ENCODE data around the gene CNTNAP5. TPM values are rescaled to one million over a fixed set of nuclear protein-coding genes. Genes with fewer than 3 reads are reported as not detected.

Gene CNTNAP5
- total RNA-seq, 3 donors from 2014 or later: 3.3 TPM; not detected in 2

DNA sequence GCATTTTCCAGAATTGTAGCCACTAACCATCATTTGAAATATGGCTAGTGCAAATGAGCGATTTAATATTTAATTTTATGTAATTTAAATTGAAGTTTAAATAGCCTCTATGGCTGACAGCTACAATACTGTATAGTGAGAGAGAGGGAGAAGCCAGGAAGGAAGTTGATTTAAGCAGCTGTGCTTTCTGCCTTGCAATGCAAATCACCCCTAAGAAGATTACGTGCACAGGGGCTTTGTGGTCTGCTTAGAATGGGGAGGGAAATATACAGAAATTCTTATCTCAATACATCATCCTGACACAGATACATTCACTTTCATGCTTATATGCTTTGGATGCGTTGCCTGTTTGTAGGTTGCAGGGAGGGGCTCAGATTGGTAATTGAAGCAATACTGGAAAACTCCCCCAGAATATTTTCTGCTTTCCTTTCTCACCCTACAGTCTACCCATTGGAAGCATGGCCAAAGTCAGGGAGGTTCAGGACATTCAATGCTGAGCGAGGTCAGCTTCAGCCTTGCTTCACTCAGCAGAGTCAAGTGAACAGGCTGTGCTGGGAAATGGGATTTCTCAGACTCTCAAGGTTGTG is 674.0 kb downstream of the CNTNAP5 start:
- Histone ChIP-seq H3K4me3 (no peak overlapping the region), H3K4me1 (ENCODE audit: low read depth) (no peaks in the 10 kb centered on the region), H3K36me3 (ENCODE audit: low read depth) (no peaks in the 10 kb centered on the region), H3K9me3 (no peaks in the 10 kb centered on the region)
- DNase-seq (no peak), ATAC-seq (no peak)
- TF ChIP-seq, protein P1, sequence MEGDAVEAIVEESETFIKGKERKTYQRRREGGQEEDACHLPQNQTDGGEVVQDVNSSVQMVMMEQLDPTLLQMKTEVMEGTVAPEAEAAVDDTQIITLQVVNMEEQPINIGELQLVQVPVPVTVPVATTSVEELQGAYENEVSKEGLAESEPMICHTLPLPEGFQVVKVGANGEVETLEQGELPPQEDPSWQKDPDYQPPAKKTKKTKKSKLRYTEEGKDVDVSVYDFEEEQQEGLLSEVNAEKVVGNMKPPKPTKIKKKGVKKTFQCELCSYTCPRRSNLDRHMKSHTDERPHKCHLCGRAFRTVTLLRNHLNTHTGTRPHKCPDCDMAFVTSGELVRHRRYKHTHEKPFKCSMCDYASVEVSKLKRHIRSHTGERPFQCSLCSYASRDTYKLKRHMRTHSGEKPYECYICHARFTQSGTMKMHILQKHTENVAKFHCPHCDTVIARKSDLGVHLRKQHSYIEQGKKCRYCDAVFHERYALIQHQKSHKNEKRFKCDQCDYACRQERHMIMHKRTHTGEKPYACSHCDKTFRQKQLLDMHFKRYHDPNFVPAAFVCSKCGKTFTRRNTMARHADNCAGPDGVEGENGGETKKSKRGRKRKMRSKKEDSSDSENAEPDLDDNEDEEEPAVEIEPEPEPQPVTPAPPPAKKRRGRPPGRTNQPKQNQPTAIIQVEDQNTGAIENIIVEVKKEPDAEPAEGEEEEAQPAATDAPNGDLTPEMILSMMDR (IDR thresholded peaks at IDR 0.05): no peak
- intact Hi-C loops (cut with DNase I, micrococcal nuclease): no loop called here

DNA sequence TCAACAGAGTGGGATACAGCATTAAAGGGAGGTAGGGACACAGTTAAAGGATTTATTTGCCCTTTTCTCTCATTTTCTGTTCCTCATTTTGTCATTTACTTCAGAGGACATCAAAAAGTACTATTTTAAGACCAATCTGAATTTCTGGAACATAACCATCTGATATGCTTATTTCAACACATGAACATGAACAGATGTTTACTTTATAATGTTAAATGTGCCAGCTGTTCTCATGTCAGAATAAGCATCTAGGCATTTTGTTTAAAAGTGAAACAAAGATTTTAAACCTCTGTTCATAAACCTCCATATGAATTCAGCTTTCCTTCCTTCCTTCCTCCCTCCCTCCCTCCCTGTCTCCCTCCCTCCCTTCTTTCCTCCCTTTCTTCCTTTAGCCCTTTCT is 677.7 kb downstream of the CNTNAP5 start:
- no peaks in the 10 kb centered on the region for H3K4me1 ChIP-seq (ENCODE audit: low read depth)
- no peaks in the 10 kb centered on the region for H3K36me3 ChIP-seq (ENCODE audit: low read depth)
- TF ChIP-seq, protein P1 (IDR thresholded peaks at IDR 0.05): no peak
- no peaks in the 10 kb centered on the region for H3K9me3 ChIP-seq
- no peak overlapping the region for H3K4me3 ChIP-seq
- DNase-seq (no peak), ATAC-seq (no peak)
- intact Hi-C loops (cut with DNase I, micrococcal nuclease): no loop called here

DNA sequence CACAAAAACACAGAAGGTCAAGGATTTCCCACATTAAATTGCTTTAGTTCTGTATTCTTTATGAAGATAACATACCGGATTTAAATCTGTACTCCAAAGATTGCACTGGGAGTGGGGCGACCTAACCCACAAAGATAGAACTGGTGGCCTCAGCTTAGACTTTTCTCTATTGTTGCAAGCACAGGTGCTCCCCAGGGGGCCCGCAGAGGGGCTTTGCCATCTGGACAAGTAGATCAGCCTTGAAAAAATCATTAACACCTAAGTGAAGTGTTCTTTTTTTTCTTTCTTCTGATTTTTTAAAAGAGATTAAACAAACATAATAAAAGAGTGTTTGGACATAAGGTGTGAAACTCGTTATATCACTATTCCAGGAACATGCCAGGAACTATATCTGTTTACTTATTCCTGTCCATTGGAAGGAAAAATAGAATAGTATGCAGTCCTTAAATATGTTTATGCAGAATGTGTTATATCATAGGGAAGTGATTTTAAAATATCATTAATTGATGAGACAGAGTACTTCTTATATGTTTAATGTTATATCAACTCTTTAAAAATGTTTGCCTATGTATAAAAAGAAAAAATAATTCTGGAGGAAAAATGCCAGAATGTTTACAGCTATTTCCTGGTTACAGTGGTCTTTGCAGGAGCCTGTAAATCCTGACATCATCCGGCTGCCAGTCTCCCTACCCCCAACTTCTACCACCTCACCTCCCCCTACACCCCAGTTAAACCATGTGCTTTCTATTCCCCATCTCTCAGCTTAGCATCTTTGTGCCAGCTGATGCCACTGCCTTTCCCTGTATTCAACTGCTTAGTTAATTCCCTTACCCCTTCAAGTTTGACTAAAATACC is 679.2 kb downstream of the CNTNAP5 start:
- H3K4me3 ChIP-seq: no peak overlapping the region
- no peaks in the 10 kb centered on the region for H3K4me1 ChIP-seq (ENCODE audit: low read depth)
- TF ChIP-seq, protein P1 (IDR thresholded peaks at IDR 0.05): no peak
- no peaks in the 10 kb centered on the region for H3K36me3 ChIP-seq (ENCODE audit: low read depth)
- ATAC-seq: peak; percentile 83
- DNase-seq: peak in 1 of 3 donors; percentile 5
- intact Hi-C loops (cut with DNase I, micrococcal nuclease): no loop called here
- H3K9me3 ChIP-seq: no peaks in the 10 kb centered on the region

GRCh38 chr2:124708661-124709060 is 683.6 kb downstream of the CNTNAP5 start:
- Histone ChIP-seq H3K4me1 (ENCODE audit: low read depth) (no peaks in the 10 kb centered on the region), H3K9me3 (no peaks in the 10 kb centered on the region), H3K36me3 (ENCODE audit: low read depth) (no peaks in the 10 kb centered on the region), H3K4me3 (no peak overlapping the region)
- TF ChIP-seq, protein P1 (IDR thresholded peaks at IDR 0.05): no peak
- DNase-seq (no peak), ATAC-seq (no peak)
- intact Hi-C loops (cut with DNase I, micrococcal nuclease): no loop called here

DNA sequence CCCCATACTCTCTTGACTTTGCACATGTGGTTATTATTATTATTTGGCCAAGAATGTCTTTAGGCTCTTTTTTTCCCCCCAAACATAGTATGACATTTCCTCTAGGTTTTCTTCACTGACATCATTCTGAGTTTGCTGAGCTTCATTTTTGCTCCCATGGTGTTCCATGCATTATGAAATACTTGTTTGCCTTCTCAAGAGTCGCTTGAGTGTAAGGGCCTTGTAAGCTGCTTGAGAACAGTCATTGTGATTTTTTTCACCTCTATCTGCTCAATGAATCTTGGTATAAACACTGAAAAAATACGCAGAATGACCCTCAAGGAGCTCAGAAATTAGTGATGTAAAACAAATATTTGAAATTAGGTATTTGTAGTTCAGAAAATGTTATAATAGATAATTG is 688.9 kb downstream of the CNTNAP5 start:
- Histone ChIP-seq H3K36me3 (ENCODE audit: low read depth) (no peaks in the 10 kb centered on the region), H3K4me1 (ENCODE audit: low read depth) (no peaks in the 10 kb centered on the region), H3K4me3 (no peak overlapping the region), H3K9me3 (no peaks in the 10 kb centered on the region)
- no peak for DNase-seq
- intact Hi-C loops (cut with DNase I, micrococcal nuclease): no loop called here
- TF ChIP-seq, protein P1 (IDR thresholded peaks at IDR 0.05): no peak
- no peak for ATAC-seq
